HepG2 (cell line): ENCODE measurements around the gene IRF2. TPM values are rescaled to one million over a fixed set of nuclear protein-coding genes. Genes with fewer than 3 reads are reported as not detected.

Experiments used
- ARNTL ChIP-seq: sonication (generic); formaldehyde crosslinking; IDR thresholded peaks from 2 replicates; pipeline ENCODE4 v1.4.0; 2020; ENCODE audit warnings: mild to moderate bottlenecking, missing genetic modification reagents
- ASH2L ChIP-seq: fragments of 300-600, 200-600 bp; sonication (generic); IDR thresholded peaks from 2 replicates; pipeline ENCODE4 v1.7.0; 2017; ENCODE audit warnings: low read depth, mild to moderate bottlenecking, moderate library complexity, mixed read lengths, low read length; ENCODE audit not compliant: insufficient read length
- BORCS8-MEF2B ChIP-seq: sonication (generic); formaldehyde crosslinking; IDR thresholded peaks from 2 replicates; pipeline ENCODE4 v1.8.0; 2022; ENCODE audit warnings: mild to moderate bottlenecking, missing genetic modification reagents
- CEBPB ChIP-seq: IDR thresholded peaks from 2 replicates; pipeline ENCODE4 v1.6.1; 2011; ENCODE audit warnings: low read depth, low read length, improper control_type of control experiment, borderline replicate concordance
- EEA1 ChIP-seq: sonication (generic); formaldehyde crosslinking; IDR thresholded peaks from 2 replicates; pipeline ENCODE4 v1.5.1; 2020; ENCODE audit warnings: mild to moderate bottlenecking, missing genetic modification reagents, borderline replicate concordance
- ERF ChIP-seq: IDR thresholded peaks from 2 replicates; pipeline ENCODE4 v1.6.1; 2018; ENCODE audit warnings: missing biosample characterization, missing genetic modification reagents
- ETV6 ChIP-seq: sonication (generic); formaldehyde crosslinking; conservative IDR thresholded peaks from 2 replicates; pipeline ENCODE4 v1.4.0; 2020; ENCODE audit warnings: missing genetic modification reagents
- KDM5A ChIP-seq: fragments of 200-600 bp; sonication (generic); IDR thresholded peaks from 2 replicates; pipeline ENCODE4 v1.7.0; 2018; ENCODE audit warnings: antibody characterized with exemption, mild to moderate bottlenecking, low read length, borderline replicate concordance
- KLF16 ChIP-seq, 2 experiments: sonication (generic) in 1 of 2; formaldehyde crosslinking in 1 of 2; IDR thresholded peaks; 2 replicates each; pipeline versions ENCODE4 v1.6.1 to v1.8.0; 2016 to 2023; ENCODE audit warnings: missing genetic modification reagents in 2 of 2, missing compliant biosample characterization in 1 of 2
- MIXL1 ChIP-seq: IDR thresholded peaks from 2 replicates; pipeline ENCODE4 v1.6.1; 2016
- SALL1 ChIP-seq: sonication (generic); formaldehyde crosslinking; IDR thresholded peaks from 2 replicates; pipeline ENCODE4 v1.8.0; 2022; ENCODE audit warnings: mild to moderate bottlenecking, missing genetic modification reagents
- THAP11 ChIP-seq: IDR thresholded peaks from 2 replicates; pipeline ENCODE4 v1.6.1; 2016; ENCODE audit warnings: missing biosample characterization, missing genetic modification reagents
- YEATS4 ChIP-seq: sonication (generic); formaldehyde crosslinking; IDR thresholded peaks from 2 replicates; pipeline ENCODE4 v1.4.0; 2020; ENCODE audit warnings: missing genetic modification reagents, borderline replicate concordance
- ZFP62 ChIP-seq: sonication (generic); formaldehyde crosslinking; IDR thresholded peaks from 2 replicates; pipeline ENCODE4 v1.4.0; 2020; ENCODE audit warnings: missing genetic modification reagents
- ZNF234 ChIP-seq: sonication (generic); formaldehyde crosslinking; conservative IDR thresholded peaks from 2 replicates; pipeline ENCODE4 v1.5.1; 2020; ENCODE audit warnings: mild to moderate bottlenecking, missing genetic modification reagents
- ZNF530 ChIP-seq: sonication (generic); formaldehyde crosslinking; IDR thresholded peaks from 2 replicates; pipeline ENCODE4 v1.5.0; 2020; ENCODE audit warnings: low read depth, mild to moderate bottlenecking, missing genetic modification reagents
- ZNF883 ChIP-seq: sonication (generic); formaldehyde crosslinking; IDR thresholded peaks from 2 replicates; pipeline ENCODE4 v1.5.1; 2020; ENCODE audit warnings: mild to moderate bottlenecking, missing genetic modification reagents; ENCODE audit errors: not compliant biosample characterization
- ZNF891 ChIP-seq: sonication (generic); formaldehyde crosslinking; IDR thresholded peaks from 2 replicates; pipeline ENCODE4 v1.5.0; 2020; ENCODE audit warnings: mild to moderate bottlenecking, missing genetic modification reagents
- ZSCAN31 ChIP-seq: sonication (generic); formaldehyde crosslinking; IDR thresholded peaks from 2 replicates; pipeline ENCODE4 v1.5.0; 2020; ENCODE audit warnings: low read depth, mild to moderate bottlenecking, missing genetic modification reagents
- polyA plus RNA-seq, 8 experiments: library from polyadenylated mRNA; depleted of rRNA in 3 of 8; stranded (reverse) in 7 of 8; unstranded in 1 of 8; fragments of >200 nt; fragmentation: Illumina TruSeq in 4 of 8; extraction: Trizol in 4 of 8; gene quantifications; 2 replicates each; pipeline versions ENCODE4 v1.2.1 to v1.2.3, GENCODE V29; 2011 to 2016; ENCODE audit warnings: low read depth in 4 of 8, missing spikeins in 1 of 8, mixed read lengths in 1 of 8; ENCODE audit not compliant: insufficient read depth in 1 of 8
- total RNA-seq, 5 experiments: library from RNA; depleted of rRNA; stranded (reverse); fragments of >200 nt; fragmentation: Illumina TruSeq; extraction: Trizol; gene quantifications; 2 replicates each; pipeline ENCODE4 v1.2.3, GENCODE V29; 2016; ENCODE audit warnings: low read depth in 1 of 5
- TF ChIP-seq, protein P1 (sequence below): sonication (generic); formaldehyde crosslinking; IDR thresholded peaks from 2 replicates; pipeline ENCODE4 v1.5.1; 2020; ENCODE audit warnings: mild to moderate bottlenecking, missing genetic modification reagents, borderline replicate concordance
- TF ChIP-seq, protein P2 (sequence below): sonication (generic); formaldehyde crosslinking; IDR thresholded peaks from 2 replicates; pipeline ENCODE4 v1.5.0; 2020; ENCODE audit warnings: mild to moderate bottlenecking, missing genetic modification reagents

Gene IRF2
- total and polyA plus RNA-seq, 2 of the 13 experiments (the other 11 are each of a cell fraction or from before 2014, with no cell fraction given), result 15.5 to 28.8 TPM

DNA sequence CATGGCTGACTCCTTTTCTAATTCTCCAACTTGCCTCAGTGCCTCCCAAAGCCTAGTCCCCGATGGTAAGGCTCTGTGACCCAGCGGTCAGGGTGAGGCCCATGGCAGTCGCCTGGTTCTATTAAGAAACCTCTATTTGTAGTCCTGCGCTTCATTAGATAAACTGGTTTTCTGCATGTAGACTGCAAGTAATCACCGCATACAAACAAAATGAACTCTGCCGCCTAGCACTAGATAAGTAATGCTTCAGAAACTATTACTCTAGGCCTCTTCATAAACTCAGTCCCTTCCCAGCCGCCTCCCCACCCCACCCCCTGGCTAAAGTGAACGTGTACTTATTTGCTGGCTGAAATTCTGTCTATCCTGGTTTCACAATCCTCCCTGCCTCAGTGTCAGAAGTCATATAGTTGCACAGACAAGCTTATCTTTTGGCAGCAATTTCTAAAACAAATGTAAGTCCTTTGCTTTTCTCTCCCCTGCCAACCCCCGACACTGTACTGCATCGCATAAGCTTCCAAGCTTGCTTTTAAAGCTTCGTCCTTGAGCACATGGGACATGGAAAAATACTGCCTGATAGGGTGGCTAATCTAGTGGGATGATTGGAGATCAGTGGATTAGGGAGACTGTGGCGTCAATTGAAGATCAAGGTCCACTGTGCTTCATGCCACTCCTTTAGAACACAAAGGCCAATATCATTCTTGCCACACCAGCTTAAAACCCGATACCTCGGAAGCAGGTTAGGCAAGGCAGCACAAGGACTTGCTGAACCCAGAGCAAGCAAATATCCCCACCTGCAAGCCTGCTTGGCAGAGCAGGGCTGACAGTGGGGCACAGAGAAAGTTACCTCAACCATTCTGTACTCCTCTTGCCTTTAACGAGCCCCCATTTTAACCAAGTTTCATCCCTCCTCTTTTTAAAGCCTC, 125.8 kb downstream of the IRF2 start (continued):
- TF ChIP-seq MIXL1 (peak; percentile 83; the same call in 1 of the 2 replicates), ZSCAN31 (CRISPR knock-in tag) (no peak), THAP11 (CRISPR knock-in tag) (peak; percentile 71), EEA1 (CRISPR knock-in tag) (no peak), SALL1 (CRISPR knock-in tag) (peak; percentile 95), BORCS8-MEF2B (no peak), ZFP62 (CRISPR knock-in tag) (no peak), ASH2L (peak; percentile 75), ZNF530 (CRISPR knock-in tag) (no peak), CEBPB (peak; percentile 94), ZNF883 (CRISPR knock-in tag) (no peak), YEATS4 (peak; percentile 76), KLF16 (CRISPR knock-in tag; IDR thresholded peaks at IDR 0.05) (peak in 1 of 2 experiments; percentile 78; a peak in 1 of 4 replicates), ETV6 (CRISPR knock-in tag) (no peak), ERF (CRISPR knock-in tag) (peak; percentile 76), ZNF234 (CRISPR knock-in tag) (no peak), ARNTL (peak; percentile 80), ZNF891 (CRISPR knock-in tag) (no peak), KDM5A (no peak)
- TF ChIP-seq, protein P1, sequence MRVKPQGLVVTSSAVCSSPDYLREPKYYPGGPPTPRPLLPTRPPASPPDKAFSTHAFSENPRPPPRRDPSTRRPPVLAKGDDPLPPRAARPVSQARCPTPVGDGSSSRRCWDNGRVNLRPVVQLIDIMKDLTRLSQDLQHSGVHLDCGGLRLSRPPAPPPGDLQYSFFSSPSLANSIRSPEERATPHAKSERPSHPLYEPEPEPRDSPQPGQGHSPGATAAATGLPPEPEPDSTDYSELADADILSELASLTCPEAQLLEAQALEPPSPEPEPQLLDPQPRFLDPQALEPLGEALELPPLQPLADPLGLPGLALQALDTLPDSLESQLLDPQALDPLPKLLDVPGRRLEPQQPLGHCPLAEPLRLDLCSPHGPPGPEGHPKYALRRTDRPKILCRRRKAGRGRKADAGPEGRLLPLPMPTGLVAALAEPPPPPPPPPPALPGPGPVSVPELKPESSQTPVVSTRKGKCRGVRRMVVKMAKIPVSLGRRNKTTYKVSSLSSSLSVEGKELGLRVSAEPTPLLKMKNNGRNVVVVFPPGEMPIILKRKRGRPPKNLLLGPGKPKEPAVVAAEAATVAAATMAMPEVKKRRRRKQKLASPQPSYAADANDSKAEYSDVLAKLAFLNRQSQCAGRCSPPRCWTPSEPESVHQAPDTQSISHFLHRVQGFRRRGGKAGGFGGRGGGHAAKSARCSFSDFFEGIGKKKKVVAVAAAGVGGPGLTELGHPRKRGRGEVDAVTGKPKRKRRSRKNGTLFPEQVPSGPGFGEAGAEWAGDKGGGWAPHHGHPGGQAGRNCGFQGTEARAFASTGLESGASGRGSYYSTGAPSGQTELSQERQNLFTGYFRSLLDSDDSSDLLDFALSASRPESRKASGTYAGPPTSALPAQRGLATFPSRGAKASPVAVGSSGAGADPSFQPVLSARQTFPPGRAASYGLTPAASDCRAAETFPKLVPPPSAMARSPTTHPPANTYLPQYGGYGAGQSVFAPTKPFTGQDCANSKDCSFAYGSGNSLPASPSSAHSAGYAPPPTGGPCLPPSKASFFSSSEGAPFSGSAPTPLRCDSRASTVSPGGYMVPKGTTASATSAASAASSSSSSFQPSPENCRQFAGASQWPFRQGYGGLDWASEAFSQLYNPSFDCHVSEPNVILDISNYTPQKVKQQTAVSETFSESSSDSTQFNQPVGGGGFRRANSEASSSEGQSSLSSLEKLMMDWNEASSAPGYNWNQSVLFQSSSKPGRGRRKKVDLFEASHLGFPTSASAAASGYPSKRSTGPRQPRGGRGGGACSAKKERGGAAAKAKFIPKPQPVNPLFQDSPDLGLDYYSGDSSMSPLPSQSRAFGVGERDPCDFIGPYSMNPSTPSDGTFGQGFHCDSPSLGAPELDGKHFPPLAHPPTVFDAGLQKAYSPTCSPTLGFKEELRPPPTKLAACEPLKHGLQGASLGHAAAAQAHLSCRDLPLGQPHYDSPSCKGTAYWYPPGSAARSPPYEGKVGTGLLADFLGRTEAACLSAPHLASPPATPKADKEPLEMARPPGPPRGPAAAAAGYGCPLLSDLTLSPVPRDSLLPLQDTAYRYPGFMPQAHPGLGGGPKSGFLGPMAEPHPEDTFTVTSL (CRISPR knock-in tag), result peak; percentile 68; the same call in 1 of the 2 replicates
- TF ChIP-seq, protein P2, sequence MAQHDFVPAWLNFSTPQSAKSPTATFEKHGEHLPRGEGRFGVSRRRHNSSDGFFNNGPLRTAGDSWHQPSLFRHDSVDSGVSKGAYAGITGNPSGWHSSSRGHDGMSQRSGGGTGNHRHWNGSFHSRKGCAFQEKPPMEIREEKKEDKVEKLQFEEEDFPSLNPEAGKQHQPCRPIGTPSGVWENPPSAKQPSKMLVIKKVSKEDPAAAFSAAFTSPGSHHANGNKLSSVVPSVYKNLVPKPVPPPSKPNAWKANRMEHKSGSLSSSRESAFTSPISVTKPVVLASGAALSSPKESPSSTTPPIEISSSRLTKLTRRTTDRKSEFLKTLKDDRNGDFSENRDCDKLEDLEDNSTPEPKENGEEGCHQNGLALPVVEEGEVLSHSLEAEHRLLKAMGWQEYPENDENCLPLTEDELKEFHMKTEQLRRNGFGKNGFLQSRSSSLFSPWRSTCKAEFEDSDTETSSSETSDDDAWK (CRISPR knock-in tag), result no peak
